HepG2 (cell line): Measurements from ENCODE around the gene SNN. TPM values are rescaled to one million over a fixed set of nuclear protein-coding genes. Genes with fewer than 3 reads are reported as not detected.

Source experiments
- ATAC-seq: fragments of 200-7000 bp; cut with Tn5 transposase; 3 replicates; pipeline ENCODE4 v1.9.1; 2020; ENCODE audit warnings: mild to moderate bottlenecking, moderate library complexity
- BruUV-seq: library from RNA; stranded (reverse); fragments of 400-500 nt; replicated peaks from 2 replicates; lab custom pipeline; 2021; lab: Mats Ljungman, UMichigan
- CTCF ChIA-PET: fragments of 300-600 bp; formaldehyde crosslinking; extraction: SDS; loops from one replicate; lab custom pipeline; 2021; ENCODE audit warnings: low total read pairs, inconsistent platforms, low intra/inter-chr PET ratio; lab: Yijun Ruan, JAX
- POLR2A ChIA-PET: fragments of 350-600 bp; sonication (Branson Sonifier 250); formaldehyde crosslinking; loops from one replicate; lab custom pipeline; 2020; ENCODE audit warnings: antibody characterized with exemption, inconsistent platforms; lab: Yijun Ruan, JAX
- DNase-seq: peaks from one replicate; pipeline ENCODE4 v3.0.0-alpha.2; 2015; ENCODE audit warnings: low spot score
- FAIRE-seq: peaks from 3 replicates; lab custom pipeline; 2011; peaks lifted over from hg19 to GRCh38; lab: Jason Lieb, UNC
- H2AFZ ChIP-seq: one replicate; pipeline ENCODE4 v1.6.1; 2011; ENCODE audit warnings: low read length, inconsistent platforms
- H3K27ac ChIP-seq: fragments of 300-600 bp; 3 replicates; pipeline ENCODE4 v1.8.0; 2011; ENCODE audit warnings: mixed run types, mild to moderate bottlenecking, mixed read lengths, low read length, inconsistent platforms; ENCODE audit not compliant: insufficient read depth; ENCODE audit errors: extremely low read length
- H3K27me3 ChIP-seq, 2 experiments: fragments of 200-600 bp in 1 of 2; 2 replicates in 1 of 2; 3 replicates in 1 of 2; pipeline versions ENCODE4 v1.6.0 to v1.8.0; 2011; ENCODE audit warnings: low read length in 2 of 2, mild to moderate bottlenecking in 2 of 2, moderate library complexity in 2 of 2, inconsistent platforms in 1 of 2; ENCODE audit not compliant: insufficient read depth in 2 of 2, control insufficient read depth in 1 of 2
- H3K36me3 ChIP-seq, 2 experiments: fragments of 200-600 bp in 1 of 2; replicated peaks in 1 of 2; 2 replicates in 1 of 2; 3 replicates in 1 of 2; pipeline versions ENCODE4 v1.5.1 to v1.8.0; 2011; ENCODE audit warnings: low read length in 2 of 2, inconsistent platforms in 1 of 2; ENCODE audit not compliant: insufficient read depth in 2 of 2, control insufficient read depth in 1 of 2
- H3K4me1 ChIP-seq: 2 replicates; pipeline ENCODE4 v1.5.1; 2012; ENCODE audit warnings: low read length, inconsistent platforms; ENCODE audit not compliant: insufficient read depth
- H3K4me2 ChIP-seq: 2 replicates; pipeline ENCODE4 v1.6.0; 2011; ENCODE audit warnings: low read depth, low read length, inconsistent platforms
- H3K4me3 ChIP-seq, 3 experiments: fragments of 200-600 bp in 1 of 3; sonication (generic), shearing (Covaris generic) in 1 of 3; replicated peaks in 1 of 3; 2 replicates each; pipeline ENCODE4 v1.5.1; 2011 to 2016; ENCODE audit warnings: low read length in 3 of 3, inconsistent platforms in 2 of 3, low read depth in 2 of 3, mild to moderate bottlenecking in 2 of 3, control low read depth in 1 of 3, mixed read lengths in 1 of 3; ENCODE audit not compliant: insufficient read depth in 1 of 3
- H3K79me2 ChIP-seq: one replicate; pipeline ENCODE4 v1.6.1; 2011; ENCODE audit warnings: low read length, inconsistent platforms; ENCODE audit not compliant: insufficient read depth
- H3K9ac ChIP-seq: 2 replicates; pipeline ENCODE4 v1.6.0; 2011; ENCODE audit warnings: mild to moderate bottlenecking, low read depth, low read length, inconsistent platforms; ENCODE audit not compliant: insufficient read depth
- H3K9me3 ChIP-seq: 2 replicates; pipeline ENCODE4 v1.5.1; 2012; ENCODE audit warnings: mild to moderate bottlenecking, low read length
- H4K20me1 ChIP-seq: 2 replicates; pipeline ENCODE4 v1.6.0; 2011; ENCODE audit warnings: inconsistent platforms, mild to moderate bottlenecking, low read length, moderate library complexity; ENCODE audit not compliant: insufficient read depth
- ATF7 ChIP-seq, 2 experiments: fragments of 450-650 bp in 1 of 2; sonication (generic) in 1 of 2; formaldehyde crosslinking in 1 of 2; IDR thresholded peaks; 2 replicates each; pipeline versions ENCODE4 v1.4.0 to v1.6.1; 2016 to 2020; ENCODE audit warnings: antibody characterized with exemption in 1 of 2, mild to moderate bottlenecking in 1 of 2, missing genetic modification reagents in 1 of 2
- BCL3 ChIP-seq: sonication (generic); formaldehyde crosslinking; IDR thresholded peaks from 2 replicates; pipeline ENCODE4 v1.5.1; 2020; ENCODE audit warnings: mild to moderate bottlenecking, missing genetic modification reagents, moderate library complexity
- HOXA3 ChIP-seq: sonication (generic); formaldehyde crosslinking; IDR thresholded peaks from 2 replicates; pipeline ENCODE4 v1.5.0; 2020; ENCODE audit warnings: missing genetic modification reagents
- KLF12 ChIP-seq: sonication (generic); formaldehyde crosslinking; IDR thresholded peaks from 2 replicates; pipeline ENCODE4 v1.4.0; 2020; ENCODE audit warnings: missing genetic modification reagents, borderline replicate concordance
- REL ChIP-seq: sonication (generic); formaldehyde crosslinking; conservative IDR thresholded peaks from 2 replicates; pipeline ENCODE4 v1.8.0; 2022; ENCODE audit warnings: mild to moderate bottlenecking, missing genetic modification reagents, moderate library complexity
- TRIM22 ChIP-seq: fragments of 450-650 bp; IDR thresholded peaks from 2 replicates; pipeline ENCODE4 v1.6.1; 2017
- USF2 ChIP-seq, 2 experiments: sonication (generic) in 1 of 2; formaldehyde crosslinking in 1 of 2; IDR thresholded peaks; 2 replicates each; pipeline versions ENCODE4 v1.5.1 to v1.6.1; 2011 to 2020; ENCODE audit warnings: borderline replicate concordance in 1 of 2, low read depth in 1 of 2, low read length in 1 of 2, mild to moderate bottlenecking in 1 of 2, missing genetic modification reagents in 1 of 2, moderate library complexity in 1 of 2
- ZHX2 ChIP-seq, 2 experiments: sonication (generic) in 1 of 2; formaldehyde crosslinking in 1 of 2; IDR thresholded peaks; 2 replicates each; pipeline versions ENCODE4 v1.6.1 to v1.9.0; 2014 to 2022; ENCODE audit warnings: antibody characterized with exemption in 1 of 2, borderline replicate concordance in 1 of 2, inconsistent platforms in 1 of 2, low read depth in 1 of 2, missing genetic modification reagents in 1 of 2
- ZNF207 ChIP-seq: fragments of 450-650 bp; IDR thresholded peaks from 2 replicates; pipeline ENCODE4 v1.6.1; 2016; ENCODE audit warnings: antibody characterized with exemption, borderline replicate concordance
- WGBS: methylation state at CpG from one replicate; pipeline ENCODE4 v1.1.6; 2017; ENCODE audit warnings: low lambda C conversion rate; 5-methylcytosine and 5-hydroxymethylcytosine counted together
- in situ Hi-C: cut with HindIII; loops from 2 replicates; pipeline ENCODE4 v1.10.0; 2017; ENCODE audit warnings: low pct_unique_long_range_greater_than_20kb; ENCODE audit not compliant: extremely low pct_ligation_motif_present
- intact Hi-C: fragments of 100-400 bp; cut with micrococcal nuclease; formaldehyde crosslinking; loops from one replicate; pipeline ENCODE4 v1.10.0; 2022; ENCODE audit not compliant: unreplicated experiment
- polyA plus RNA-seq, 8 experiments: library from polyadenylated mRNA; depleted of rRNA in 3 of 8; stranded (reverse) in 7 of 8; unstranded in 1 of 8; fragments of >200 nt; fragmentation: Illumina TruSeq in 4 of 8; extraction: Trizol in 4 of 8; gene quantifications; 2 replicates each; pipeline versions ENCODE4 v1.2.1 to v1.2.3, GENCODE V29; 2011 to 2016; ENCODE audit warnings: low read depth in 4 of 8, missing spikeins in 1 of 8, mixed read lengths in 1 of 8; ENCODE audit not compliant: insufficient read depth in 1 of 8
- total RNA-seq, 5 experiments: library from RNA; depleted of rRNA; stranded (reverse); fragments of >200 nt; fragmentation: Illumina TruSeq; extraction: Trizol; gene quantifications; 2 replicates each; pipeline ENCODE4 v1.2.3, GENCODE V29; 2016; ENCODE audit warnings: low read depth in 1 of 5

SNN gene
- total and polyA plus RNA-seq, 2 of the 13 experiments (the other 11 are each of a cell fraction or from before 2014, with no cell fraction given): 5.2 to 8.4 TPM

- ChIA-PET POLR2A (interaction anchor here (0.6 to 2.2 kb wide), 9 partner anchors 7 to 212 kb away, joined by 3 to 8 read pairs (median 4); partner anchors contain the start of gene ZC3H7A), CTCF (interaction anchor here (1.2 kb wide), 1 partner anchor 98 kb away, joined by 3 read pairs; no protein-coding TSS in a partner anchor)
- no peak for DNase-seq
- Histone ChIP-seq H3K4me2 (peak overlapping the region; percentile 67), H3K9ac (peak overlapping the region; percentile 19; the same call in 1 of the 2 replicates), H3K4me3 (peak overlapping the region in 1 of 3 experiments; percentile 34; a peak in 1 of 6 replicates), H3K79me2 (no peaks in the 10 kb centered on the region), H3K9me3 (no peaks in the 10 kb centered on the region), H3K27ac (no peak overlapping the region), H3K36me3 (no peaks in the 10 kb centered on the region), H3K4me1 (peaks cover 65% of the 10 kb centered on the region), H4K20me1 (no peaks in the 10 kb centered on the region), H2AFZ (no peak overlapping the region), H3K27me3 (no peaks in the 10 kb centered on the region; a peak in 1 of 5 replicates)
- ATAC-seq: no peak
- intact Hi-C loops (loop anchor here (2.0 kb wide), 1 partner anchor 35 kb away; no protein-coding TSS in a partner anchor), in situ Hi-C loops (no loop called here)
- BruUV-seq: no TSS peak
- FAIRE-seq: no peak
- WGBS: 78% methylated on average over 23 of the region's 23 CpGs
- TF ChIP-seq KLF12 (no peak), ATF7 (IDR thresholded peaks at IDR 0.05) (0 out of 2 replicates have a peak, but pooled peaks have one; percentile 44), ATF7 (CRISPR knock-in tag; IDR thresholded peaks at IDR 0.05) (no peak), REL (CRISPR knock-in tag) (no peak), BCL3 (CRISPR knock-in tag) (no peak), USF2 (IDR thresholded peaks at IDR 0.05; ENCODE audit: low read depth, low read length) (no peak), USF2 (CRISPR knock-in tag; IDR thresholded peaks at IDR 0.05; ENCODE audit: borderline replicate concordance) (no peak), HOXA3 (CRISPR knock-in tag) (peak; percentile 12; the same call in 1 of the 2 replicates), ZNF207 (no peak), TRIM22 (no peak), ZHX2 (IDR thresholded peaks at IDR 0.05; ENCODE audit: low read depth) (no peak), ZHX2 (CRISPR knock-in tag; IDR thresholded peaks at IDR 0.05; ENCODE audit: borderline replicate concordance) (no peak)
These were observed 38.9 kb upstream of the SNN start for GRCh38 chr16:11629071-11630030.
